WI38 (cell line): ENCODE measurements around the gene CNNM3.
"Not testable (repeated sequence)": the region's sequence is repeated elsewhere in the genome, so short reads cannot be mapped to it uniquely, and the experiment has no call there.

Source experiments
- H3K4me3 ChIP-seq: 2 replicates; pipeline ENCODE4 v1.5.1; 2011; ENCODE audit warnings: low read depth, mild to moderate bottlenecking, control low read depth, low read length
- CTCF ChIP-seq: IDR thresholded peaks from 2 replicates; pipeline ENCODE4 v1.5.1; 2012; ENCODE audit warnings: low read depth, mild to moderate bottlenecking, control low read depth, low read length

CNNM3 gene

GRCh38 chr2:96792772-96793749, 23.0 kb upstream of the CNNM3 start:
- no peak overlapping the region for H3K4me3 ChIP-seq
- no peak for TF ChIP-seq CTCF

- no peak overlapping the region for H3K4me3 ChIP-seq
- no peak for TF ChIP-seq CTCF
Observed at GRCh38 chr2:96795076-96795475, 21.0 kb upstream of the CNNM3 start.

GRCh38 chr2:96796497-96796896, 19.6 kb upstream of the CNNM3 start:
- H3K4me3 ChIP-seq = not testable (repeated sequence)

- no peak overlapping the region for H3K4me3 ChIP-seq
- TF ChIP-seq CTCF = no peak
Observed at GRCh38 chr2:96797066-96797625, 18.9 kb upstream of the CNNM3 start.

- no peak overlapping the region for H3K4me3 ChIP-seq
- no peak for TF ChIP-seq CTCF
Observed at GRCh38 chr2:96798733-96799622, 17.1 kb upstream of the CNNM3 start.

- TF ChIP-seq CTCF = no peak
- no peak overlapping the region for H3K4me3 ChIP-seq
Observed at GRCh38 chr2:96799623-96799935, 16.5 kb upstream of the CNNM3 start.

GRCh38 chr2:96800061-96801004, 15.7 kb upstream of the CNNM3 start:
- no peak overlapping the region for H3K4me3 ChIP-seq
- TF ChIP-seq CTCF = no peak
